ENCODE measurements around the gene CLCN5.

Gene CLCN5

GRCh38 chrX:50117476-50117875, 195.1 kb downstream of the CLCN5 start:
- H3F3A ChIP-seq (ENCODE audit: control insufficient read depth, insufficient read depth) = no peaks in the 10 kb centered on the region
- no peaks in the 10 kb centered on the region for H3K9me3 ChIP-seq (ENCODE audit: control insufficient read depth, insufficient read depth, low read length)
- no peaks in the 10 kb centered on the region for H3K4me1 ChIP-seq (ENCODE audit: control insufficient read depth, low read length)
- no peaks in the 10 kb centered on the region for H4K20me1 ChIP-seq (ENCODE audit: control insufficient read depth, insufficient read depth, low read depth, low read length)
- H3K27me3 ChIP-seq (ENCODE audit: control insufficient read depth, low read length) = no peaks in the 10 kb centered on the region
- TF ChIP-seq CTCF (IDR thresholded peaks at IDR 0.05; ENCODE audit: low read depth, low read length, poor library complexity, severe bottlenecking) (no peak), EZH2phosphoT487 (IDR thresholded peaks at IDR 0.05; ENCODE audit: borderline replicate concordance, low read length) (no peak)
- no peak overlapping the region for H3K27ac ChIP-seq (ENCODE audit: low read depth, low read length)
- no peak overlapping the region for H3K4me3 ChIP-seq (ENCODE audit: low read length)
- no peaks in the 10 kb centered on the region for H3K79me2 ChIP-seq (ENCODE audit: control insufficient read depth, low read length)
- H3K36me3 ChIP-seq (ENCODE audit: control insufficient read depth, low read length) = no peaks in the 10 kb centered on the region
- no peaks in the 10 kb centered on the region for H3K9me2 ChIP-seq (replicated peaks; ENCODE audit: control insufficient read depth, low read length)
- H3K4me2 ChIP-seq (ENCODE audit: low read length) = no peak overlapping the region

GRCh38 chrX:50125480-50125879, 203.1 kb downstream of the CLCN5 start:
- H3K4me2 ChIP-seq (ENCODE audit: low read length) = no peak overlapping the region
- H3K4me3 ChIP-seq (ENCODE audit: low read length) = no peak overlapping the region
- no peaks in the 10 kb centered on the region for H3K36me3 ChIP-seq (ENCODE audit: control insufficient read depth, low read length)
- H4K20me1 ChIP-seq (ENCODE audit: control insufficient read depth, insufficient read depth, low read depth, low read length) = no peaks in the 10 kb centered on the region
- no peaks in the 10 kb centered on the region for H3K9me2 ChIP-seq (replicated peaks; ENCODE audit: control insufficient read depth, low read length)
- no peaks in the 10 kb centered on the region for H3K27me3 ChIP-seq (ENCODE audit: control insufficient read depth, low read length)
- no peak for TF ChIP-seq CTCF (IDR thresholded peaks at IDR 0.05; ENCODE audit: low read depth, low read length, poor library complexity, severe bottlenecking)
- TF ChIP-seq EZH2phosphoT487 (IDR thresholded peaks at IDR 0.05; ENCODE audit: borderline replicate concordance, low read length) = no peak
- no peak overlapping the region for H3K27ac ChIP-seq (ENCODE audit: low read depth, low read length)
- no peaks in the 10 kb centered on the region for H3K9me3 ChIP-seq (ENCODE audit: control insufficient read depth, insufficient read depth, low read length)
- no peaks in the 10 kb centered on the region for H3K4me1 ChIP-seq (ENCODE audit: control insufficient read depth, low read length)
- no peaks in the 10 kb centered on the region for H3K79me2 ChIP-seq (ENCODE audit: control insufficient read depth, low read length)
- H3F3A ChIP-seq (ENCODE audit: control insufficient read depth, insufficient read depth) = no peaks in the 10 kb centered on the region

- Histone ChIP-seq H3F3A (ENCODE audit: control insufficient read depth, insufficient read depth) (no peaks in the 10 kb centered on the region), H3K9me3 (ENCODE audit: control insufficient read depth, insufficient read depth, low read length) (no peaks in the 10 kb centered on the region), H3K9me2 (replicated peaks; ENCODE audit: control insufficient read depth, low read length) (no peaks in the 10 kb centered on the region), H3K27me3 (ENCODE audit: control insufficient read depth, low read length) (no peaks in the 10 kb centered on the region), H3K36me3 (ENCODE audit: control insufficient read depth, low read length) (no peaks in the 10 kb centered on the region), H4K20me1 (ENCODE audit: control insufficient read depth, insufficient read depth, low read depth, low read length) (no peaks in the 10 kb centered on the region), H3K79me2 (ENCODE audit: control insufficient read depth, low read length) (no peaks in the 10 kb centered on the region), H3K27ac (ENCODE audit: low read depth, low read length) (no peak overlapping the region), H3K4me3 (ENCODE audit: low read length) (no peak overlapping the region), H3K4me1 (ENCODE audit: control insufficient read depth, low read length) (no peaks in the 10 kb centered on the region), H3K4me2 (ENCODE audit: low read length) (no peak overlapping the region)
- no peak for TF ChIP-seq EZH2phosphoT487 (IDR thresholded peaks at IDR 0.05; ENCODE audit: borderline replicate concordance, low read length)
- no peak for TF ChIP-seq CTCF (IDR thresholded peaks at IDR 0.05; ENCODE audit: low read depth, low read length, poor library complexity, severe bottlenecking)
These were observed 225.6 kb downstream of the CLCN5 start for GRCh38 chrX:50147972-50148371.
